CD4-positive, alpha-beta T cell treated with Interleukin-17A for 4 hours (primary cell): ENCODE data around the gene STAM.
"Not testable (repeated sequence)": the region's sequence is repeated elsewhere in the genome, so short reads cannot be mapped to it uniquely, and the experiment has no call there.

Source experiments
- DNase-seq: peaks from one replicate; pipeline ENCODE4 v3.0.0-alpha.2; 2020; ENCODE audit warnings: mixed read lengths

STAM gene

GRCh38 chr10:17643755-17644484 is at the start of gene STAM:
STAM (plus strand) TSS chr10:17644151; CDS start chr10:17644340, 189 bp downstream.
- DNase-seq = peak; percentile 94

- no peak for DNase-seq
Measured at GRCh38 chr10:17597386-17597785, 46.6 kb upstream of the STAM start.

GRCh38 chr10:17599089-17599488 is 44.9 kb upstream of the STAM start:
- DNase-seq = no peak

- no peak for DNase-seq
Measured at GRCh38 chr10:17605936-17606335, 38.0 kb upstream of the STAM start.

- no peak for DNase-seq
Measured at GRCh38 chr10:17606547-17607040, 37.4 kb upstream of the STAM start.

GRCh38 chr10:17607060-17607459 is 36.9 kb upstream of the STAM start:
- DNase-seq = no peak

- DNase-seq = peak; percentile 33
Measured at GRCh38 chr10:17607603-17608332, 36.2 kb upstream of the STAM start.

- no peak for DNase-seq
Measured at GRCh38 chr10:17609523-17610079, 34.4 kb upstream of the STAM start.

GRCh38 chr10:17616403-17617030 is 27.4 kb upstream of the STAM start:
- peak; percentile 49 for DNase-seq

- DNase-seq = peak; percentile 69
Measured at GRCh38 chr10:17617031-17617911, 26.7 kb upstream of the STAM start, which contains the start of gene HACD1. HACD1 (minus strand) TSS chr10:17617374; CDS start chr10:17617339, 35 bp downstream.

- DNase-seq = no peak
Measured at GRCh38 chr10:17622061-17622460, 21.9 kb upstream of the STAM start.

GRCh38 chr10:17624996-17625395 is 19.0 kb upstream of the STAM start:
- DNase-seq = no peak

- DNase-seq = no peak
Measured at GRCh38 chr10:17626656-17627055, 17.3 kb upstream of the STAM start.

GRCh38 chr10:17632590-17632989 is 11.4 kb upstream of the STAM start:
- DNase-seq = not testable (repeated sequence)

- DNase-seq = no peak
Measured at GRCh38 chr10:17633353-17633752, 10.6 kb upstream of the STAM start.

GRCh38 chr10:17637869-17638268 is 6.1 kb upstream of the STAM start:
- DNase-seq = no peak

GRCh38 chr10:17640331-17640816 is 3.6 kb upstream of the STAM start:
- DNase-seq = no peak

- DNase-seq = no peak
Measured at GRCh38 chr10:17643339-17643754, 604 bp upstream of the STAM start.

GRCh38 chr10:17644485-17644943 is 563 bp downstream of the STAM start:
- DNase-seq = no peak

GRCh38 chr10:17645621-17646345 is 1.8 kb downstream of the STAM start:
- peak; percentile 17 for DNase-seq

- no peak for DNase-seq
Measured at GRCh38 chr10:17647326-17647725, 3.4 kb downstream of the STAM start.
